ENCODE measurements around the gene POLA2. TPM values are rescaled to one million over a fixed set of nuclear protein-coding genes. Genes with fewer than 3 reads are reported as not detected.

Gene POLA2
- total RNA-seq, 1 donor from 2014 or later = 6.2 TPM

GRCh38 chr11:65341856-65342255, 80.1 kb downstream of the POLA2 start:
- Mint-ChIP-seq H3K4me3 (ENCODE audit: unreplicated experiment) (no peak overlapping the region), H3K4me1 (ENCODE audit: low read depth) (peaks cover 7% of the 10 kb centered on the region), H3K36me3 (ENCODE audit: low read depth) (peaks cover 41% of the 10 kb centered on the region), H3K9me3 (ENCODE audit: low read depth) (no peaks in the 10 kb centered on the region), H3K27ac (ENCODE audit: unreplicated experiment) (peak overlapping the region; percentile 22), H3K27me3 (ENCODE audit: low read depth) (no peaks in the 10 kb centered on the region)
- TF ChIP-seq CTCF (IDR thresholded peaks at IDR 0.05) = no peak
- DNase-seq (ENCODE audit: low spot score) = no peak

Other genes with a start within 250 kb of the POLA2 start
- 80.1 to 85.5 TPM (median 83.7 TPM) in 3 replicates for gene ARL2, start 247.8 kb upstream of the POLA2 start, total RNA-seq
- gene SNX15, start 234.5 kb upstream of the POLA2 start, total RNA-seq = 21.0 to 26.1 TPM (median 24.9 TPM) in 3 replicates
- 13.1 to 18.2 TPM (median 14.3 TPM) in 3 replicates for gene SAC3D1, start 220.8 kb upstream of the POLA2 start, total RNA-seq
- gene NAALADL1, start 203.4 kb upstream of the POLA2 start, total RNA-seq = not detected in 3 replicates
- 5.5 to 11.4 TPM (median 6.3 TPM) in 3 replicates for gene CDCA5, start 177.9 kb upstream of the POLA2 start, total RNA-seq
- gene ZFPL1, start 177.7 kb upstream of the POLA2 start, total RNA-seq = 48.9 to 53.3 TPM (median 50.0 TPM) in 3 replicates
- gene VPS51, start 165.7 kb upstream of the POLA2 start, total RNA-seq = 72.8 to 94.0 TPM (median 73.4 TPM) in 3 replicates
- 10.3 to 14.4 TPM (median 10.7 TPM) in 3 replicates for gene TM7SF2, start 150.1 kb upstream of the POLA2 start, total RNA-seq
- gene ZNHIT2, start 144.3 kb upstream of the POLA2 start, total RNA-seq = 7.9 to 8.7 TPM (median 7.9 TPM) in 3 replicates
- gene FAU, start 139.8 kb upstream of the POLA2 start, total RNA-seq = 506 to 669 TPM (median 519 TPM) in 3 replicates
- 37.2 to 43.2 TPM (median 40.5 TPM) in 3 replicates for gene MRPL49, start 139.6 kb upstream of the POLA2 start, total RNA-seq
- 47.5 to 53.5 TPM (median 49.2 TPM) in 3 replicates for gene SYVN1, start 127.4 kb upstream of the POLA2 start, total RNA-seq
- gene SPDYC, start 91.7 kb upstream of the POLA2 start, total RNA-seq = not detected in 3 replicates
- gene CAPN1, start 80.0 kb upstream of the POLA2 start, total RNA-seq = 120 to 130 TPM (median 127 TPM) in 3 replicates
- 7.3 to 12.8 TPM (median 12.6 TPM) in 3 replicates for gene CDC42EP2, start 52.9 kb downstream of the POLA2 start, total RNA-seq
- 49.7 to 52.3 TPM (median 49.9 TPM) in 3 replicates for gene DPF2, start 71.9 kb downstream of the POLA2 start, total RNA-seq
- 0.10 to 0.18 TPM in 2 of 3 replicates, not detected in the other for gene TIGD3, start 92.8 kb downstream of the POLA2 start, total RNA-seq
- 11.7 to 14.4 TPM (median 13.1 TPM) in 3 replicates for gene SLC25A45, start 120.7 kb downstream of the POLA2 start, total RNA-seq
- gene FRMD8, start 124.7 kb downstream of the POLA2 start, total RNA-seq = 43.6 to 49.6 TPM (median 45.5 TPM) in 3 replicates
- gene NEAT1, start 160.8 kb downstream of the POLA2 start, total RNA-seq = 333 to 440 TPM (median 377 TPM) in 3 replicates
- 11,810 to 14,376 TPM (median 12,130 TPM) in 3 replicates for gene MALAT1, start 237.1 kb downstream of the POLA2 start, total RNA-seq